Neural crest cell (in vitro differentiated cells): ENCODE measurements around the gene CHCHD6. TPM values are rescaled to one million over a fixed set of nuclear protein-coding genes. Genes with fewer than 3 reads are reported as not detected.

Experiments
- DNase-seq: peaks from one replicate; pipeline ENCODE4 v3.0.0; 2021; ENCODE audit warnings: low read depth, mixed read lengths, low spot score
- H3K27ac Mint-ChIP-seq: one replicate; pipeline ENCODE4 v1.8.0; 2021; ENCODE audit warnings: mild to moderate bottlenecking, mixed read lengths; ENCODE audit not compliant: unreplicated experiment
- H3K27me3 Mint-ChIP-seq: 2 replicates; pipeline ENCODE4 v1.8.0; 2021; ENCODE audit warnings: low read depth, mild to moderate bottlenecking, mixed read lengths
- H3K36me3 Mint-ChIP-seq: 2 replicates; pipeline ENCODE4 v1.8.0; 2021; ENCODE audit warnings: low read depth, mild to moderate bottlenecking, mixed read lengths
- H3K4me1 Mint-ChIP-seq: 2 replicates; pipeline ENCODE4 v1.8.0; 2021; ENCODE audit warnings: mixed read lengths
- H3K4me3 Mint-ChIP-seq: one replicate; pipeline ENCODE4 v1.8.0; 2021; ENCODE audit warnings: mild to moderate bottlenecking, mixed read lengths
- H3K9me3 Mint-ChIP-seq: 2 replicates; pipeline ENCODE4 v1.8.0; 2021; ENCODE audit warnings: mixed read lengths
- total RNA-seq: library from RNA; stranded (reverse); gene quantifications from 2 replicates; pipeline ENCODE4 v1.2.1, GENCODE V29; 2021
- TF ChIP-seq, protein P1 (sequence below): fragments of 200-600 bp; sonication (generic); conservative IDR thresholded peaks from 2 replicates; pipeline ENCODE4 v1.5.0; 2021; ENCODE audit warnings: antibody characterized with exemption, mild to moderate bottlenecking

Gene CHCHD6
- total RNA-seq, 1 donor from 2014 or later = 32.9 TPM

GRCh38 chr3:126758882-126759281 is 54.8 kb downstream of the CHCHD6 start:
- Mint-ChIP-seq H3K4me1 (no peaks in the 10 kb centered on the region), H3K9me3 (peaks cover 4% of the 10 kb centered on the region), H3K4me3 (no peak overlapping the region), H3K27ac (no peak overlapping the region), H3K27me3 (no peaks in the 10 kb centered on the region), H3K36me3 (peaks cover 6% of the 10 kb centered on the region)
- no peak for DNase-seq
- TF ChIP-seq, protein P1, sequence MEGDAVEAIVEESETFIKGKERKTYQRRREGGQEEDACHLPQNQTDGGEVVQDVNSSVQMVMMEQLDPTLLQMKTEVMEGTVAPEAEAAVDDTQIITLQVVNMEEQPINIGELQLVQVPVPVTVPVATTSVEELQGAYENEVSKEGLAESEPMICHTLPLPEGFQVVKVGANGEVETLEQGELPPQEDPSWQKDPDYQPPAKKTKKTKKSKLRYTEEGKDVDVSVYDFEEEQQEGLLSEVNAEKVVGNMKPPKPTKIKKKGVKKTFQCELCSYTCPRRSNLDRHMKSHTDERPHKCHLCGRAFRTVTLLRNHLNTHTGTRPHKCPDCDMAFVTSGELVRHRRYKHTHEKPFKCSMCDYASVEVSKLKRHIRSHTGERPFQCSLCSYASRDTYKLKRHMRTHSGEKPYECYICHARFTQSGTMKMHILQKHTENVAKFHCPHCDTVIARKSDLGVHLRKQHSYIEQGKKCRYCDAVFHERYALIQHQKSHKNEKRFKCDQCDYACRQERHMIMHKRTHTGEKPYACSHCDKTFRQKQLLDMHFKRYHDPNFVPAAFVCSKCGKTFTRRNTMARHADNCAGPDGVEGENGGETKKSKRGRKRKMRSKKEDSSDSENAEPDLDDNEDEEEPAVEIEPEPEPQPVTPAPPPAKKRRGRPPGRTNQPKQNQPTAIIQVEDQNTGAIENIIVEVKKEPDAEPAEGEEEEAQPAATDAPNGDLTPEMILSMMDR = no peak

DNA sequence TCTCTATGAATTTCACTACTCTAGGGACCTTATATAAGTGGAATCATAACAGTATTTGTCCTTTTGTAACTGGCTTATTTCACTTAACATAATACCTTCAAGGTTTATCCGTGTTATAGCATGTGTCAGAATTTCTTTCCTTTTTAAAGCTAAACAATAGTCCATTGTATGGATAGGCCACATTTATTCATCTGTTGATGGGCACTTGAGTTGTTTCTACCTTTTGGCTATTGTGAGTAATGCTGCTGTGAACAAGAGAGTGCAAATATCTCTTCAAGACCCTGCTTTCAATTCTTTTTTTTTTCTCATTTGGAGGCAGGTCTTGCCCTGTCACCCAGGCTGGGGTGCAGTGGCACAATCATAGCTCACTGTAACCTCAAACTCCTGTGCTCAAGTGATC is 56.5 kb downstream of the CHCHD6 start:
- Mint-ChIP-seq H3K4me1 (no peaks in the 10 kb centered on the region), H3K36me3 (peaks cover 10% of the 10 kb centered on the region), H3K27ac (no peak overlapping the region), H3K9me3 (peaks cover 4% of the 10 kb centered on the region), H3K27me3 (no peaks in the 10 kb centered on the region), H3K4me3 (no peak overlapping the region)
- TF ChIP-seq, protein P1 = no peak
- no peak for DNase-seq

- Mint-ChIP-seq H3K36me3 (peaks cover 19% of the 10 kb centered on the region), H3K9me3 (peaks cover 9% of the 10 kb centered on the region), H3K27me3 (no peaks in the 10 kb centered on the region), H3K27ac (no peak overlapping the region), H3K4me1 (no peaks in the 10 kb centered on the region), H3K4me3 (no peak overlapping the region)
- no peak for DNase-seq
- TF ChIP-seq, protein P1 = no peak
Measured at GRCh38 chr3:126763035-126763434, 59.0 kb downstream of the CHCHD6 start.

DNA sequence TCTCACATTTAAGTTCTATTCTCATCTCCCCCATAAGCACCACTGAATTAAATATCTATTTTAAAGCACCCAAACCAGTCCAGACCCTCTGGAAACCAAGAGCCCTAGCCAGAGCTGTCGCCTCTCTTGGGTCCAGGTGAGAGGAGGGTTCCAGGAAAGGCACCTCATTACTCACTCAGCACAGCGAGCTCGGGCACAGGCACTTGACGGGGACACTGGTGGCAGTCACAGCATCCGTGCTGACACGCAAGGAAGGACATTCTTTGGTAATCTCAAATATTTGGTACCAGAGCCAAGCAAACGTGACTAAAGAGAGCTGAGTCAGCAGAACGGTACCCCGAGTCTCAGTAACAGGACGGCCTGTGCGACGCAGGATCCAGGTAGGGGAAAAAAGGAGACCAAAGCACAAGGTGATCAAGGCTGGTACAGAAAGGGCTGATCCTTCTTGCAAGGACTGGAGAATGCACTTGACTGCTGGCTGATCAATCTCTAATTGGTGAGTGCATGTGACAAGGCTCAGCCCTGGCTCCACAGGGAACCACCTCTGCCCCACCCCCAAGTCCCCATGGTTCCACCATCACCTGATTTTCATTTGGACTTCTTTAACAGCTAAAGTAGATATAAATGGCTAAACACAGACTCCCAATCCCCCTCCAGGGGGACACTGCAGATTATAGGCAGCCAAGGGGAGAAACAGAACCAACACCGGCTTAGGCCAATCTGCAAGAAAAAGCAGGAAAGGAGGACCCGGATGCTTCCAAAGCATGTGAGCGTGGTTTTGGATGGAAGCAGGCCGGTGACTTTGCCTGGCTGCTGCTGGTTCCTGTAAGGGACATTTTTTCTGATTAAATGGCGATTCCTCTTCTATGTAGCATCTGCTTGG is 61.4 kb downstream of the CHCHD6 start:
- no peak overlapping the region for H3K4me3 Mint-ChIP-seq
- DNase-seq = no peak
- peaks cover 25% of the 10 kb centered on the region for H3K36me3 Mint-ChIP-seq
- no peaks in the 10 kb centered on the region for H3K27me3 Mint-ChIP-seq
- TF ChIP-seq, protein P1 = no peak
- no peaks in the 10 kb centered on the region for H3K4me1 Mint-ChIP-seq
- H3K27ac Mint-ChIP-seq = no peak overlapping the region
- peaks cover 18% of the 10 kb centered on the region for H3K9me3 Mint-ChIP-seq

DNA sequence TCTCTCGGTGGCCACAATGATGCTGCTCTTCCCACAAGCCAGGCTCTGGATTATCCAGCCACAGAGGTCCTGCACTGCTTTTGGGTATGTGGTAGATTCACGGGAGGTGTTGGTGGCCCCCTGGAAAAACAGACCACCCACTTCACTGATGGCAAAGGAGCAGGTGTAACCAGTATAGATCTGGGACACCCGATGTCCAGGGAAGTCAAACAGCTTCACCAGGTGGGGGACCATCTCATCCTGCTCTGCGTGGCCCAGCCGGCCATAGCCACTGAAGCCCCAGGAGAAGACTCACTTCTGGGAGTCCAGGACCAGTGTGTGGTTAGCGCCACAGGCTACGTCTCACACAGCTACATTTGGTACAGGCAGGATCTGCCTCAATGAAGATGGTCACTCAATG is 62.6 kb downstream of the CHCHD6 start:
- peaks cover 32% of the 10 kb centered on the region for H3K36me3 Mint-ChIP-seq
- TF ChIP-seq, protein P1 = no peak
- no peaks in the 10 kb centered on the region for H3K27me3 Mint-ChIP-seq
- no peak overlapping the region for H3K27ac Mint-ChIP-seq
- H3K9me3 Mint-ChIP-seq = peaks cover 21% of the 10 kb centered on the region
- no peaks in the 10 kb centered on the region for H3K4me1 Mint-ChIP-seq
- DNase-seq = no peak
- H3K4me3 Mint-ChIP-seq = no peak overlapping the region
